Articular chondrocyte of knee joint (primary cell): Measurements from ENCODE around the gene TNPO2. TPM values are rescaled to one million over a fixed set of nuclear protein-coding genes. Genes with fewer than 3 reads are reported as not detected.

Experiments
- small RNA-seq: library from RNA; depleted of rRNA; stranded (forward); fragments of <200 nt; gene quantifications from one replicate; pipeline ENCODE3, GENCODE V24; 2012
- total RNA-seq: library from RNA; depleted of rRNA; stranded (reverse); fragments of >200 nt; gene quantifications from 2 replicates; pipeline ENCODE4 v1.2.3, GENCODE V29; 2012

The TNPO2 gene
- 40.3 and 44.4 TPM in 2 replicates for total RNA-seq

DNA sequence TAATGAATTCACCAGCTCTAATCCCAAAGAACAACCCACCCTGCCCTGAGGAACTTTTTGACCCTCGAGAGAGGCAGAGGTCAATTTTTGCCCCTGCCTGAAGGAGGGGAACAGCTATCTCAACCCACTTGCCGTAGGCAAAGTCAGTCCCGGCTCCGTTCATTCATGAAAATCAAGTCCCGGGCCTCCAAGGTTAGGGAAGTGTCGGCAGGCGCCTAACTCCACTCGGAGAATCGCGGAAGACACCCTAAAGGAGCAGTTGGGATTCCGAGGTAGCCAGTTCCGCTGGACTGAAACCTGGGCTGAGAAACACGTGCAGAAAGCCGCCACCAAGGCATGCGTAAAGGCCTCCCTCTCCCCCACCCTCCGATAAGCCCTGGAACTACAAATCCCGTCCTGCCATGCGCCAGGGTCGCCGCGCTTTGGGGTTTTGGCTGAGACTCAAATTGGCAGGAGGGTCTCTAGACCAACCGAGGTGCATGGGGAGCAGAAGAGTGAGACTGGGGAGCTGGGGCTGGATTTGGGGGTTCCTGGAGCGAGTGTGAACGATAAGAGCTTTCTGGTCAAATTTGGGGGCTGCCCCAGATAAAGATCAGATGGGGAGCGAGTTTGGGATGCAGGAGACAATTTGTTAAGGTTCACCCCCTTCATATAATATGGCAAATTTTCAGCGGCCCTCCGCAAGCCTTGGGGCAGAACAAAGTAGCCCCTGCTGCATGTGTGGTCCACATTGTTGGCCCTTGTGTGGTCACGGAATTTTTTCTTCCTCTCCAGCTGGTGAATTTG lies at the start of gene TNPO2:
TNPO2 (minus strand) TSS at position 292 of the 786 bp plus-strand sequence. CDS start 2,955 bp downstream, outside the sequence.

DNA sequence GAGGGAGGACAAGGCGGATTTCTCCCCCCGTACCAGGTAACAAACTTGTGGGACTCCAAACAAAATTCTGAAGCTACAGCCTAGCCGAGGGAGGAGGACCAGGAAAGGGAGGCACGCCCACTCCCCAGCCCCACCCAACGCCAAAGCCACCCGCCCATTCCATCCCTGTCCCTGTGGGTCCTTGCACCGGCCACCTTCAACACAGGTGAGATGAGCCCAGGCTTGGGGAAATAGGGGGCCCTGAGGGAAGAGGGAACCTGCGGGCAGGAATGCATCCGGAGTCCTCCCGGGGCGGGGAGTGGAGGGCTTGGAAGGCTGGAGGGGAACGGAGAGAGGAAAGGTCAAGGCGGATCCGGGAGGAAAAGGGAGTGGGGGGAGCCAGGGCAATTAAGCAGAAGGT lies 27.9 kb upstream of the TNPO2 start, which contains the start of gene BEST2:
BEST2 (plus strand) TSS at position 157 of the 400 bp plus-strand sequence. CDS start 802 bp downstream, outside the sequence.

DNA sequence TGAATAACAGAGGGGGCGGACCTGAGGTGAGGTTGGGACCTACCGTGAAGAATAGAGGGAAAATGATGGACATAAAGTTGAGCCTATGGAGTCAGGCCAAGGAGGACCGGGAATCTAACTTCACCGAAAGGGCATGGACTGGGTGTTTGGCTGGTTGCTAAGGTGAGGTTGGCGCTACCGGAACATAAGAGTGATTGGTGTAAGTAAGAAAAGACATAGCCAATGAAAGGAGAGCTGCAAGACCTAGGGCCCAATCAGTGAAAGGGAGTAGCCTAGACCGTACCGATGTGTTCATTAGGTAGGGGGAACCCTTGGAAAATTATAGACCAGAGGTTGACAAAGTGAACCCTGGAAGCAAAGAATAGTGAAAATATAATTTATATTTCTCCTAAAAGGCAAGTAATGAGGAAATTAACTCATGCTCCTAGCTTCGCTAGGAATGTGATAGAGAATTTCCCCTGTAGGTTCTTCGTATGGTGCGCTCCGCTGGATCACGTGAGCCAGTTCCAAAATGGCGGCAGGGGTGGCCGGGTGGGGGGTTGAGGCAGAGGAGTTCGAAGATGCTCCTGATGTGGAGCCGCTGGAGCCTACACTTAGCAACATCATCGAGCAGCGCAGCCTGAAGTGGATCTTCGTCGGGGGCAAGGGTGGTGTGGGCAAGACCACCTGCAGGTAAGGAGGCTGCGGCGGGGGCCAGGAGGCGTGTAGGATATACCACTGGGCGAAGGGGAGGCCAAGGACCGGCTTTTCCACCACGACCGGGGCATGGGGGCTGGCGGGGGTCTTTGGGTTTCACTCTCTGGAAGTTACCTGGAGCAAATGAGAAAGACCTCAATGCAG lies 13.5 kb upstream of the TNPO2 start, which contains the start of gene GET3:
GET3 (plus strand) TSS at position 503 of the 840 bp plus-strand sequence; CDS start at position 512, 9 bp downstream.

DNA sequence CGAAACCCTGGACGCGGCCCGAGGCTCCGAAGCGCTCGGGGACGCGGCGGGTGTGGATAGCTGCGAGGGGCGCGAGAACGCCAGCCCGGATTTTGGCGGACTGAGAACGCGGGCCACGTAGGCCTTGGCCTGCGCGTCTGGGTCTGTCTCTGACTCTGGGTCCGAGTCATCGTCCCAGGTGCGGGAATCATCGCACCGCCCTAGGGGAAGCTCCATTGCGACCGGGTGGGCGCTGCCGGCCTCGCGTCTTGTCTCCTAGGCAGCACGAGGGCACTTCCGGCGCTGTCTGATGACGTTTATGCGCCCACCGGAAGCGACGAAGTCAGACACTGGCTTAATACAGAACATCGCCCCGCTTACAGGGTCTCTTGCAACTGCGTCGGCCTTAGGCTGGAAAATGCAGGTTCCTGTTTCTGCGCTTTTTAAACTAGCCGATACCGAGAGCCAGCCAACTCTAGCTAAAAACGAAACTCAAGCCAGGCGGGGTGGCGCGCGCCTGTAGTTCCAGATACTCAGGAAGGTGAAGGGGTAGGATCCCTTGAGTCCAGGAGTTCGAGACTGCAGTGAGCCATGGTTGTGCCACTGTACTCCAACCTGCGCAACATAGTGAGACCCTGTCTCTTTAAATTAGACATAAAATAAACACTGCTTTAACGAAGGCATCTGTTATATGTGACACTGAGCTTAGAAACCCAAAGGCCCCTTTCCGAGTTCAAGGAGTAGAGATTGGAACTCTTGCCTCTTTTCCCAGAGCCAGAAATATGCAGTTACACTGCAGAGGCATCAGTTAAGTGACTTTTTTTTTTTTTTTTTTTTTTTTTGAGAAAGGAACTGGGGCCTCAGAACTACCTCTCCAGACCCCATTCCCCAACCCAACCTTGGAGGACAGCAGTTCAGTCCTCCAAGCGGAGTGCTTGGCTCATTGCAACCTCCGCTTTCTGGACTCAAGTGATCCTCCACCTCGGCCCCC lies 27.1 kb downstream of the TNPO2 start, which contains the start of gene FBXW9:
FBXW9 (minus strand) TSS at position 266 of the 970 bp plus-strand sequence; CDS start at position 216, 50 bp downstream.

DNA sequence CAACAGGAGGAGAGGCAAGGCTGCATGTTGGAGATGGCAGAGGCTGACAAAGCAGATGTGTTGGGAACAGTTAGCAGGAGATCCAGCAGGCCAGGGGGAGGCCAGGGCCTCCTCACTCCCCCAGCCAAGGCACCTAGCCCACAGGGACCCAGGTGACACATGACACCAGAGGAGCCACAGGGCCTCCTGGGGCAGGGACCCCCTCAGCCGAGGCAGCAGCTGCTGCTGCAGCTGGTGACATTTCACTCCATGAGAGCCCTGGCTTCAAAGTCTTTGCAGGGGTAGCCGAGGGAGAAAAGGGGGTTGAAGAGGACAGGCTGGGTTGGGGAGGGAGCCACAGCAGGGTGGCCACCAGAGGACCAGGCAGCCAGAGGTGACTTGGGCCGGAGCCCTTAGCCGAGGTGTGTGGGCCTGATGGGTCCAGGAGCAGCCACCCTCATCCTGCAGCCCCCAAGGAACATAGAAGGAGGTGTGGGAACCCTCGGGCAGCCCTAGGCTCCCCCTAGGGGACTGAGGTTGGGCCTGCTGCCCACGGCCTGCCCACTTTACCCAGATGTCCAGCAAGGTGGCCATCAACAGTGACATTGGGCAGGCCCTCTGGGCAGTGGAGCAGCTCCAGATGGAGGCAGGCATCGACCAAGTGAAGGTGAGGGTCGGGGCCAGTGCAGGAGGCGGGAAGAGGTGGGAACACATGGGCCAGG lies 36.1 kb downstream of the TNPO2 start, which contains the start of gene GNG14:
GNG14 (plus strand) TSS at position 503 of the 701 bp plus-strand sequence; CDS start at position 554, 51 bp downstream.

DNA sequence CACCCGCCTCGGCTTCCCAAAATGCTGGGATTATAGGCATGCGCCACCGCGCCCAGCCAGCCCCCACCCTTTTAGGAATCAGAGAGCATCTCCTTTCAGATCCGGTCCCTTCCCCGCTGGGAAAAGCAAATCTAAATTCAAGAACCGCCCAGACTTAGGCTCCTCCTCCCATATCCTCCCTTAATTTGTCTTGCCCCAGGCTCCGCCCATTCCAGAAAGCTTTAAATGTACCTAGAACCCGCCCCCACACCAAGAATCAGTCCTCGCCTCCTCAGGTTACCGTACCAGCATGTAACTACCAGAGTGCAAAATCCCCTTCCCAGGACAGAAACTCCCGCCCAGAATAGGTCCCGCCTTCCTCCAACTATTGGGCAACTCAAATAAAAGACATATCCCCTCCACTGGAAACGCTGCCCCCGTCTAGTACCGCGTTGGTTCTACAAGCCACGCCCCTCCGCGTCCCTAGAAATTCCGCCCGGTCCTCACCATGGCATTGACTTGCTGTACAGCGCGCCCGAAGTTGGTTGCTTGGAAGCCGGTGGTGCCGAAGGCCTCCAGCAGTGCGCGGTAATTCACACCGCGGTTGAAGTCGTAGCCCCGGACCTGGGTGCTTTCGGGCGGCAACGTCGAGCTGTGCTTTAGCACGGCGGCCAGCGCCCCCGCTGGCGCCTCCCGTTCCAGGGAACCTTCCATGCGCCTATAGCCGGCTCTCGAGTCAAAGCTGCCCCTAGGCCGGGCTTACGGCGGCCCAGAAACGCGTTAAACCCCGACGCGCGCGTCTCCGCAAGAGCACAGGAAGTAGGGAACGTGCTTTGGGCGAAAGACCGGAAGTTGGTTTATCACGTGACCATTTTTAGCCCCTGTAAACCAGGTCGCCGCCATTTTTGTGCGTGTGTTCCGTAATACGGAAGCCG lies 42.4 kb downstream of the TNPO2 start, which contains the start of gene DHPS:
DHPS (minus strand) TSS at position 807 of the 914 bp plus-strand sequence; CDS start at position 693, 114 bp downstream.

DNA sequence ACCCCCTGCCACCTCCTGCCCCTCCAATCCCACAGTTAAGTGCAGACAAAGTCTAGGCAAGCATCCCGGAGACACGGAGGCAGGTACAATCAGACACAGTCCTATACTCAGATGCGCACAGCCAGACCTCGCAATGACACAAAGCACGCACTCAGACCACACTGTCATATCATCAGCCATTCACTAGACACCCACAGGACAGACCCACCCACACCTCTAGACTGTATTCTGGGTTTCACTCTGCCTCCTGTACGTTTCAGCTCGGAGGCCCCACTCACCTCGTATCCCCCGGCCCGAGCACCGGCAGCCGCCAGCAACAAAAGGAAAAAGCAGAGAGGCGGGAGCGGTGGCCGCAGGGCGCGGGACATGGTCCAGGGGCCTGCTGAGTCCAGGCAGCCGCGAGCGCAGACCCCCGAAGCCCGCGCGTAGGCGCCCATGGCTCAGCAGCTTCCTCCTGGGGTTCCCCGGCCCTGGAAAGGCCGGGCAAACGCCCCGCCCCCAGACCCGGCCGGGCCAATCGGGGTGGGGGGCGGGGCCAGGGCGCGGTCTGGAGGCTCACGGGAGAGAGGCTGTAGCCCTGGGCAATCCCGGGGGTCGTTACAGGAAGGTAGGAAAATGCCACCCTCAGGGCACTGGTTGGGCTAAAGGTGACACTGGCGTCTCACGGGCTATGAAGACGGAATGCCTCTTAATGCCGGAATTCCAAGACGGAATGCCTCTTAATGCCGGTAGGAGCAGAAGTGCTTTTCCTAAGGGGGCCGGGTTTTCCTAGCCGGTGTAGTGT lies 57.3 kb downstream of the TNPO2 start, which contains the start of the genes MAN2B1 and WDR83:
MAN2B1 (minus strand) TSS at position 478 of the 784 bp plus-strand sequence; CDS start at position 437, 41 bp downstream.
WDR83 (plus strand) TSS at position 543 of the 784 bp plus-strand sequence. CDS start 2,984 bp downstream, outside the sequence.

Small RNA genes lying within 50 kb of the gene (small RNA-seq; reads per million reads assigned to genes)
- 9.2 reads per million, percentile 93 among the genes with 10 or more reads in this experiment for gene SNORD41

Other genes starting within 250 kb of the TNPO2 start
- gene ZNF709, start 239.1 kb downstream of the TNPO2 start, total RNA-seq = 5.5 and 7.7 TPM in 2 replicates
- gene ZNF564, start 172.4 kb downstream of the TNPO2 start, total RNA-seq = 9.8 and 12.3 TPM in 2 replicates
- gene ZNF490, start 113.1 kb downstream of the TNPO2 start, total RNA-seq = 10.7 and 14.8 TPM in 2 replicates
- gene ZNF791, start 113.0 kb downstream of the TNPO2 start, total RNA-seq = 19.7 and 26.6 TPM in 2 replicates
- 35.5 and 40.5 TPM in 2 replicates for gene MAN2B1, start 57.2 kb downstream of the TNPO2 start, total RNA-seq
- 6.5 and 6.7 TPM in 2 replicates for gene WDR83, start 57.1 kb downstream of the TNPO2 start, total RNA-seq
- 31.4 and 38.3 TPM in 2 replicates for gene DHPS, start 42.1 kb downstream of the TNPO2 start, total RNA-seq
- not detected in 2 replicates for gene GNG14, start 35.9 kb downstream of the TNPO2 start, total RNA-seq
- 4.8 and 9.8 TPM in 2 replicates for gene FBXW9, start 27.3 kb downstream of the TNPO2 start, total RNA-seq
- gene TRIR, start 10.8 kb upstream of the TNPO2 start, total RNA-seq = 122 and 133 TPM in 2 replicates
- 75.5 and 78.6 TPM in 2 replicates for gene GET3, start 13.6 kb upstream of the TNPO2 start, total RNA-seq
- not detected in 2 replicates for gene BEST2, start 27.9 kb upstream of the TNPO2 start, total RNA-seq
- gene HOOK2, start 51.6 kb upstream of the TNPO2 start, total RNA-seq = 17.4 and 17.8 TPM in 2 replicates
- 137 and 196 TPM in 2 replicates for gene JUNB, start 67.6 kb upstream of the TNPO2 start, total RNA-seq
- gene PRDX2, start 77.9 kb upstream of the TNPO2 start, total RNA-seq = 169 and 213 TPM in 2 replicates
- gene THSD8, start 78.1 kb upstream of the TNPO2 start, total RNA-seq = not detected in 2 replicates
- 13.2 and 14.3 TPM in 2 replicates for gene RNASEH2A, start 82.7 kb upstream of the TNPO2 start, total RNA-seq
- not detected in 2 replicates for gene RTBDN, start 110.6 kb upstream of the TNPO2 start, total RNA-seq
- gene MAST1, start 114.6 kb upstream of the TNPO2 start, total RNA-seq = 0.11 and 0.13 TPM in 2 replicates
- gene DNASE2, start 157.5 kb upstream of the TNPO2 start, total RNA-seq = 33.2 and 36.1 TPM in 2 replicates
- not detected in 2 replicates for gene KLF1, start 163.3 kb upstream of the TNPO2 start, total RNA-seq
- gene GCDH, start 167.2 kb upstream of the TNPO2 start, total RNA-seq = 21.2 and 26.3 TPM in 2 replicates
- gene SYCE2, start 195.4 kb upstream of the TNPO2 start, total RNA-seq = 0.22 TPM in 1 of 2 replicates, not detected in the other
- gene FARSA, start 209.8 kb upstream of the TNPO2 start, total RNA-seq = 28.4 and 31.1 TPM in 2 replicates
- gene CALR, start 214.7 kb upstream of the TNPO2 start, total RNA-seq = 2,132 and 2,659 TPM in 2 replicates
- gene RAD23A, start 221.9 kb upstream of the TNPO2 start, total RNA-seq = 49.3 and 58.9 TPM in 2 replicates
- 23.0 and 23.5 TPM in 2 replicates for gene GADD45GIP1, start 233.3 kb upstream of the TNPO2 start, total RNA-seq
- 0.11 TPM in 1 of 2 replicates, not detected in the other for gene DAND5, start 245.6 kb upstream of the TNPO2 start, total RNA-seq